GM13977 (cell line): ENCODE measurements around the gene TEPSIN.

Experiments used
- DNase-seq: peaks from one replicate; pipeline ENCODE4 v3.0.0; 2012; ENCODE audit warnings: low spot score
- in situ Hi-C: fragments of 300-500 bp; cut with MboI; formaldehyde crosslinking; loops from one replicate; pipeline ENCODE4 v1.12.0; 2022; ENCODE audit warnings: low sequenced_read_pairs, low pct_unique_long_range_greater_than_20kb, mixed read lengths, inconsistent platforms; ENCODE audit not compliant: unreplicated experiment
- TF ChIP-seq, protein P1 (sequence below): IDR thresholded peaks from 2 replicates; pipeline ENCODE4 v1.5.1; 2012; ENCODE audit warnings: mild to moderate bottlenecking, control low read depth; ENCODE audit not compliant: insufficient read depth; ENCODE audit errors: extremely low read depth, missing control alignments

TEPSIN gene

DNA sequence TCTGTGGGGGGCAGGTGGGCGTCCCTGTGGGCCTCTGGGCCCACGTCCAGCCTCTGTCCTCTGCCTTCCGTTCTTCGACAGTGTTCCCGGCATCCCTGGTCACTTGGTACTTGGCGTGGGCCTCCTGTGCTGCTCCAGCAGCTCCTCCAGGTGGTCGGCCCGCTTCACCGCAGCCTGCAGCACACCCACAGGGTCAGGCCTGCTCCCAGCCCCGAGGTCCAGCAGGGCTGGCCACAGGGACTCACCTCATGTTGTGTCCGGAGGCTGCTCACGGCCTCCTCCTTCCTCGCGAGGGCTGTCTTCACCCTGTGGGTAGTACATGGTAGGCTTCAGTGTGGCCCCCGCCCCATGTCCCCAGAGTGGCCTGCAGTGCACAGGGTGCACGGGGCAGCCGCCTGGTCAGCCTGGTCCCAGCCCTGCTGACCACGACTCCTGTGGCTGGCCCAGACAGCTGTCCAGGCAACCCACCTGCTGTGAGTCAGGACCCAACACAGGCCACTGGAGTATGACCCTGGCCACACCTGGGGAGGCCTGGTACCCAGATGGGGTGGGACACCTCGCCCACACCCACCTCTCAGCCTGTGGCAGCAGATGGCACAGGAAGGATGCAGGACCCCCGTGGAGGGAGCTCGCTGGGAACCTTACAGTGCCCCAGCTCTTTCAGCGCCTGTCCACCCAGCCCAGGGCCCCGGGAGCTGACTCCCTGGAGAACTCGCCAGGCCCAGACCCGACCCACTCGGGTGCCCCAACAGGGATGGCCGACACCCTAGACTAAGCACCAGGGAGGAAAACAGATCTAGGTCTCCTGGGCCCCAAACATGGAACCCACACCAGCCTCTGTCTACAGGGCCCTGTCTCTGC, 49.0 kb downstream of the TEPSIN start:
- in situ Hi-C loops, result no loop called here

DNA sequence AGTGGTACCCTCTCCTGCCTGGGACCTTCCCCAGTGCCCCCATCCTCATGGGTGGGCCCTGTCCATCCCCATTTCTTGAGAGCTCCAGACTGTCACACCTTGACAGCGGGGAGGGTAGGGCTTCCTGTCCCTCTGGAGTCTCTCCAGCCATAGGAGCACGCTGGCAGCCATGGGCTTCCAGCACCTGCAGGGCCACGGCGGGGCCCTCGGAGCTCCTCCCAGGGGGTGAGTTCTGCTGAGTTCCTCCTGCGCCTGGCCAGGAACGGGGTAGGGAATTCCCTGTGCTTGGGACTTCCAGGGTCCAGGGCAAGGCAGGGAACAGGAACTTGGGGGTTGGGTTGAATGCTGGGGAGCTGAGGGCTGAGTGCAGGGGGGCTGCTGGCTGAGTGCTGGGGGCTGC, 49.8 kb downstream of the TEPSIN start:
- TF ChIP-seq, protein P1, sequence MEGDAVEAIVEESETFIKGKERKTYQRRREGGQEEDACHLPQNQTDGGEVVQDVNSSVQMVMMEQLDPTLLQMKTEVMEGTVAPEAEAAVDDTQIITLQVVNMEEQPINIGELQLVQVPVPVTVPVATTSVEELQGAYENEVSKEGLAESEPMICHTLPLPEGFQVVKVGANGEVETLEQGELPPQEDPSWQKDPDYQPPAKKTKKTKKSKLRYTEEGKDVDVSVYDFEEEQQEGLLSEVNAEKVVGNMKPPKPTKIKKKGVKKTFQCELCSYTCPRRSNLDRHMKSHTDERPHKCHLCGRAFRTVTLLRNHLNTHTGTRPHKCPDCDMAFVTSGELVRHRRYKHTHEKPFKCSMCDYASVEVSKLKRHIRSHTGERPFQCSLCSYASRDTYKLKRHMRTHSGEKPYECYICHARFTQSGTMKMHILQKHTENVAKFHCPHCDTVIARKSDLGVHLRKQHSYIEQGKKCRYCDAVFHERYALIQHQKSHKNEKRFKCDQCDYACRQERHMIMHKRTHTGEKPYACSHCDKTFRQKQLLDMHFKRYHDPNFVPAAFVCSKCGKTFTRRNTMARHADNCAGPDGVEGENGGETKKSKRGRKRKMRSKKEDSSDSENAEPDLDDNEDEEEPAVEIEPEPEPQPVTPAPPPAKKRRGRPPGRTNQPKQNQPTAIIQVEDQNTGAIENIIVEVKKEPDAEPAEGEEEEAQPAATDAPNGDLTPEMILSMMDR, result no peak
- DNase-seq, result no peak
- in situ Hi-C loops, result no loop called here

More for the DNA sequence above, 49.0 kb downstream of the TEPSIN start:
- DNase-seq, result peak; percentile 42
- TF ChIP-seq, protein P1, result no peak

DNA sequence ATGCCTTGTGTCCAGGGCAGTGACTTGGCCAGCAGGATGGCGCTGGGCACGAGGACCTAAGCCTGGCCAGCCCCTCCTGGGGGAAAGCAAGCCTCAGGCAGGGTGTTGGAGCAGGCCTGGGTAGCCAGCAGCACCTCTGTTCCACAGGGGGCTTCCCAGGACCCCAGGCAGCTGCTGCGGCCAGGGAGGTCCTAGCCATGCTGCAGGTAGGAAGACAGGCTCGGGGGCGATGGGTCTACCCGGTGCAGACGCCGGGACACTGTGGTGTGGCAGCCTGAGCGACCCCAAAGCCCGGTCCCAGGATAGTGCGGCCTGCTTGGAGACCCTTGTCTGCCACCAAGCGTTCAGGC, 50.4 kb downstream of the TEPSIN start:
- TF ChIP-seq, protein P1, result no peak
- in situ Hi-C loops, result no loop called here
- no peak for DNase-seq

DNA sequence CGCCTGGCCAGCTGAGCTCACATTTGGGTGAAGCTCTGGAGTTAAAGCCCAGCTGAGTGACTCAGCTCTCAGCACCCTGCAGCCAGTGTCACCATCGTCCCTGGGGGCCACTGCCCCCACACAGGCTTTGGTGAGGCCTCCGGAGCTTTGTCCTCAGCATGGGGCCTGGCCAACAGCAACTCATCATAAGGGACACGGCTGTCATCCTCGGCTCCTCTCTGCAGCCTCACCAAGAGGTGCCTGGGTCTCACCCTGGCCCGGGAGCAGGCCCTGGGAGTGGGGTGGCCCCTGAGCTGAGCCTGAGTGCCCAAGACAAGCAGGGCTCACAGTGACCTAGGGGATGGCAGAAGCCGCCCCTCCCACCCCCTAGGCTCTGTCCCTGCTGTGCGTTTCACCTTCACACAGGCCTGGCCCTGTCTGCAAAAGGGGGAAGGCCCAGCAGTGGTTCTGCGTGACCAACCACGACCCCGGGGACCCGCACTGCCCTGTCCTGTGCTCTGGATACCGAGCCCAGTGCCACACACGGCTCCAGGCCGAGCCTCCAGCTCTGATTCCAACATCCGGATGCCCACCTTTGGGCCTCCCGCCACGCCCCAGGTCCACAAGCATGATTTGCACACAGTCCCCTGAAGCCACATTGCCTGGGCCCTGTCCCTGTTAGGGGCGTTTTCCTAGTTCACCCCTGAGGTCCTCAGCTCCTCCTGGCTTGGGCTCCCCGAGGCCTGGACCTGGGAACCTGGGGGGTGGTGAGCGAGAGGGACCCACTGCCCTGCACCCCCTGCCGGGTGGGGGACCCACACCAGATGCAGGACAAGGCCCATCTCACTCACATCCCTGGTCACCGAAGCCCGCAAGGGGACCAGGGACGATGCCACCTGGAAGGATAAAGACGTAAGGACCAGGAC, 51.0 kb downstream of the TEPSIN start:
- TF ChIP-seq, protein P1, result no peak
- DNase-seq, result no peak
- in situ Hi-C loops, result no loop called here

DNA sequence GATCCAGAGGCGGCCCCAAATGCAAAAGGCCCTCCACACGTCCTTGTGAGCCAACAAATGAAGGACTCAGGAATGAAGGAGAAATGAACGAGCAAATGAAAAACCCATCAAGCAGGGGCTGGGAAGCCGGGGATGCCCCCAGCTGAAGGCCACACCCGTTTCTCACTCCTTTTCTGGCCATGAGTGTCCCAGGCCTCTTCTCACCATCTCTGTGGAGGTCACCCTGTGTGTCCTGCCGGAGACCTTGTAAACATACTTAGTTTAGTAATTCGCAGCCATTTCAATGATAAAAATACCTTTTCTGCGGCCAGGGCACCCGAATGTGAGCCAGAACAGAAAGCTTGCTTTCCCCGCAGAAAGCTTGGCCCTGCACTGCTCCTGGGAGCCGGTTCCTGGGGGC, 51.7 kb downstream of the TEPSIN start:
- TF ChIP-seq, protein P1, result no peak
- DNase-seq, result no peak
- in situ Hi-C loops, result no loop called here

DNA sequence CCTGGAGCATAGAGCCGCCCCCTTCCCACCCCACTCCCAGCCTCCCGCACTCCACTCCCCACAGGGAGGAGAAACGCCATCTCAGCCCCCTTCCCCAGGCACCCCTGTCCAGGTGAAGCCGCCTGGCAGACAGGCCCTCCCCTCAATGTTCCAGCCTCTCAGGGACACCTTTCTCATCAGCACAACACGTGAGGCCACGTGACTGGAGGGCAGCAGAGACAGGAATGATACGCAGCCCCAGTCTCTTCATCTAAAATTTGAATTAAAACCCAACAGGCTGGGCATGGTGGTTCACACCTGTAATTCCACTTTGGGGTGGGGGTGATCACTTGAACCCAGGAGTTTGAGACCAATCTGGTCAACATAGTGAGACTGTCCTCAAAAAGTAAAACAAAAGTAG, 52.7 kb downstream of the TEPSIN start:
- DNase-seq, result no peak
- in situ Hi-C loops, result no loop called here
- TF ChIP-seq, protein P1, result no peak
